Gastrocnemius medialis (tissue), 4 donors: ENCODE data around the gene CERK. TPM values are rescaled to one million over a fixed set of nuclear protein-coding genes. Genes with fewer than 3 reads are reported as not detected.

Experiments
- ATAC-seq, 2 donors: fragments of 150-250 bp; one replicate each; pipeline ENCODE4 v1.9.1; 2016
- DNase-seq, 2 donors: peaks; one replicate each; pipeline ENCODE4 v3.0.0-alpha.2; 2019
- H3K27ac ChIP-seq, 4 donors: fragments of 200-600 bp; sonication (generic); 1 replicate in 1 of 4; 2 replicates in 3 of 4; pipeline ENCODE4 v1.5.1; 2016 to 2018; ENCODE audit warnings: mild to moderate bottlenecking in 2 of 4, moderate library complexity in 1 of 4
- H3K27me3 ChIP-seq, 3 donors: fragments of 200-600 bp; sonication (generic) in 2 of 3; 1 replicate in 1 of 3; 2 replicates in 2 of 3; pipeline versions ENCODE4 v1.5.1 to v1.6.0; 2016 to 2019; ENCODE audit warnings: mild to moderate bottlenecking in 1 of 3, moderate library complexity in 1 of 3
- H3K36me3 ChIP-seq, 2 donors: fragments of 200-600 bp; sonication (generic) in 1 of 2; one replicate each; pipeline ENCODE4 v1.5.1; 2017 to 2018
- H3K4me1 ChIP-seq, 2 donors: fragments of 200-600 bp; sonication (generic) in 1 of 2; one replicate each; pipeline ENCODE4 v1.5.1; 2016 to 2017; ENCODE audit warnings: mild to moderate bottlenecking in 2 of 2
- H3K4me3 ChIP-seq, 4 donors: fragments of 200-600 bp; sonication (generic) in 3 of 4; 1 replicate in 1 of 4; 2 replicates in 3 of 4; pipeline ENCODE4 v1.5.1; 2016 to 2019; ENCODE audit warnings: mild to moderate bottlenecking in 2 of 4
- H3K9me3 ChIP-seq, 3 donors: fragments of 200-600 bp; sonication (generic) in 2 of 3; 1 replicate in 1 of 3; 2 replicates in 2 of 3; pipeline ENCODE4 v1.5.1; 2016 to 2019
- POLR2A ChIP-seq, 2 donors: fragments of 450-650 bp; IDR thresholded peaks; one replicate each; pipeline ENCODE4 v1.6.1; 2017; ENCODE audit warnings: antibody characterized with exemption in 2 of 2, mild to moderate bottlenecking in 2 of 2, moderate library complexity in 2 of 2
- in situ Hi-C, 4 donors: fragments of 200-750 bp; cut with MboI; loops; one replicate each; pipeline versions ENCODE4 v1.15.0 to v1.8.0; 2017; ENCODE audit warnings: low sequenced_read_pairs in 4 of 4
- intact Hi-C: fragments of 100-400 bp; cut with DNase I; formaldehyde crosslinking; loops from one replicate; pipeline ENCODE4 v1.15.1; 2023; ENCODE audit warnings: low total_unique reads
- total RNA-seq, 4 donors: library from RNA; depleted of rRNA; stranded (reverse); fragments of >200 nt; gene quantifications; one replicate each; pipeline versions ENCODE4 v1.1.0 to v1.2.3, GENCODE V29; 2016
- TF ChIP-seq, protein P1 (sequence below), 5 experiments: fragments of 450-650 bp in 3 of 5; fragments of 200-600 bp in 2 of 5; sonication (generic) in 2 of 5; IDR thresholded peaks in 4 of 5; conservative IDR thresholded peaks in 1 of 5; 1 replicate in 4 of 5; 2 replicates in 1 of 5; pipeline ENCODE4 v1.5.1; 2016 to 2019; ENCODE audit warnings: antibody characterized with exemption in 5 of 5, mild to moderate bottlenecking in 3 of 5, moderate library complexity in 3 of 5

The CERK gene
- total RNA-seq, 4 donors from 2014 or later: 32.7 to 38.7 (median 34.8) TPM

DNA sequence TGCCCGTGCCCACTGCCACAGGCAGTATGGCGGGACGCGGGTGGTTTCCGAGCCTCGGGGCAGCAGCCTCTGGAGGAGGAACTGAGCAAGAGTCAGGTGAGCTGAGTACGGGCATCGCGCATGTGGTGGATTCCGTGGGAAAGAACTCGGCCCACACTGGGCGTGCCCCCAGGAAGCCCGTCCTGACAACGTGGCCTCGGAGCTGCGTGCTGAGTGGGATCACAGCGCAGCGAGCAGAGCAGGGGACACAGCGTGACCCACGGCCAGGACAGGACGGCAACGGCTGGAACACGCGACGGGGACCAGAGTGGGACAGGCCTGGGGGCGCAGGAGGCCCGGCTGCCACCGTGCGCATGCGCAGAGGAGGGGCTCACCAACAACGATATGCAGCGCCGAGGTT lies 36.8 kb downstream of the CERK start:
- no peak for ATAC-seq
- no peak for DNase-seq
- intact Hi-C loops: no loop called here
- Histone ChIP-seq H3K27ac (no peak overlapping the region), H3K4me1 (no peaks in the 10 kb centered on the region), H3K9me3 (no peaks in the 10 kb centered on the region), H3K27me3 (no peaks in the 10 kb centered on the region), H3K4me3 (no peak overlapping the region), H3K36me3 (peaks cover 0 to 74% of the 10 kb centered on the region in 2 donors)
- TF ChIP-seq, protein P1, sequence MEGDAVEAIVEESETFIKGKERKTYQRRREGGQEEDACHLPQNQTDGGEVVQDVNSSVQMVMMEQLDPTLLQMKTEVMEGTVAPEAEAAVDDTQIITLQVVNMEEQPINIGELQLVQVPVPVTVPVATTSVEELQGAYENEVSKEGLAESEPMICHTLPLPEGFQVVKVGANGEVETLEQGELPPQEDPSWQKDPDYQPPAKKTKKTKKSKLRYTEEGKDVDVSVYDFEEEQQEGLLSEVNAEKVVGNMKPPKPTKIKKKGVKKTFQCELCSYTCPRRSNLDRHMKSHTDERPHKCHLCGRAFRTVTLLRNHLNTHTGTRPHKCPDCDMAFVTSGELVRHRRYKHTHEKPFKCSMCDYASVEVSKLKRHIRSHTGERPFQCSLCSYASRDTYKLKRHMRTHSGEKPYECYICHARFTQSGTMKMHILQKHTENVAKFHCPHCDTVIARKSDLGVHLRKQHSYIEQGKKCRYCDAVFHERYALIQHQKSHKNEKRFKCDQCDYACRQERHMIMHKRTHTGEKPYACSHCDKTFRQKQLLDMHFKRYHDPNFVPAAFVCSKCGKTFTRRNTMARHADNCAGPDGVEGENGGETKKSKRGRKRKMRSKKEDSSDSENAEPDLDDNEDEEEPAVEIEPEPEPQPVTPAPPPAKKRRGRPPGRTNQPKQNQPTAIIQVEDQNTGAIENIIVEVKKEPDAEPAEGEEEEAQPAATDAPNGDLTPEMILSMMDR (IDR thresholded peaks at IDR 0.05 in 4 of 5, conservative IDR thresholded peaks at IDR 0.05 in 1 of 5): no peak
- no peak for TF ChIP-seq POLR2A (IDR thresholded peaks at IDR 0.05)
- in situ Hi-C loops: loop anchor here in 1 of 4 donors (25.0 kb wide), 1 partner anchor 139 kb away; no protein-coding TSS in a partner anchor

DNA sequence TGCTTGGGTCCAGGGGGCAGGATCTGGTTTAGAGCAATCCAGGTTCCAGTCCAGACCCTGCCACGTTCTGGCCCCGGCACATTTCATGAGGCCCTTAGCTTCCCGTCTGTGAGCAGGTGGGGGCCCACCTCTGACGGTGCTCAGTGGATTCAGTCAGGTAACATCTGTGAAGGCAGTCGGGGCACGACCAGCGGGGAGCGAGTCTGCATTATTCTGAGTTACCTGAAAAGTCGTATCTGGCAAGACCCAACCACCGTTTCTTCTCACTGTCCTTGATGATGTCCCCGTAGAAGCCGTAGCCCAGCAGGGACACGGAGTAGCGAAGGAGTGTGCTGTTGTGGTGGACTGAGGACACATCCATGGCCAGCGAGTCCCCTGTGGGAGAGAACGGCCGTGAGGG lies 39.0 kb downstream of the CERK start:
- H3K4me1 ChIP-seq: no peaks in the 10 kb centered on the region
- in situ Hi-C loops: loop anchor here in 1 of 4 donors (25.0 kb wide), 1 partner anchor 137 kb away; no protein-coding TSS in a partner anchor
- intact Hi-C loops: no loop called here
- ATAC-seq (no peak), DNase-seq (no peak)
- no peak for TF ChIP-seq POLR2A (IDR thresholded peaks at IDR 0.05)
- TF ChIP-seq, protein P1 (IDR thresholded peaks at IDR 0.05 in 4 of 5, conservative IDR thresholded peaks at IDR 0.05 in 1 of 5): no peak
- no peaks in the 10 kb centered on the region for H3K9me3 ChIP-seq
- H3K36me3 ChIP-seq: peaks cover 0 to 88% of the 10 kb centered on the region in 2 donors
- no peak overlapping the region for H3K27ac ChIP-seq
- H3K4me3 ChIP-seq: no peak overlapping the region
- H3K27me3 ChIP-seq: no peaks in the 10 kb centered on the region

DNA sequence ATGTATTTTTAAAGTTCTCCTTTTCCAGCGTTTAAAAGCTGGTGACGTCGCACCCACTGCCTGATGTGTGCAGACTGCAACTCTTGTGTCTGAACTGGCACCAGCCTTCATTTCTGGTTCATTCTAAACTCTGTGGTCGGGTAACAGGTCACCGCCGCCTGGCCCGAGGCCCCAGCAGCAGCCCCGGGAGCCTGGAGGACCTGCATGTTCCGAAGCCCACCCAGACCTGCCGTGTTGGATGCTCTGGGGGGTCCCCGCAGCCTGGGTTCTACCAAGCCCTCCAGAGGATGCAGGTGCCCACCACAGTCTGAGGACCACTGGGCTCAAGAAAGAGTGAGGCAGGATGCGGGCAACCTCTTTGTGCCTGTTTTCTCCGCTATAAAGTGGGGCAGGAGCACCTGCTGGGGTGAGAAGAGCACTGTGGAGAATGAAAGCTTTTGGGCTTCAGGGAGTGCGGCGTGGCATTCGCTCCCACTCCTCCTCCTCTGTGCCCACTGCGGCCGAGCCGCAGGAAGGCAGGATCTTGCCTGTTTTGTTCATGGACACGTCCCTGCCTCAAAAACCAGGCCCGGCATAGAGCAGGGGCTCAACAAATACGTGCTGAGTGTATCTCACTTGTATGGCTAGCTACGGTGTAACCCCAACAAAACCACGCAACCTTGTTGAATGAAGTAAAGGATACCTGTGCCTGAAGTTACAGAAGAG lies 40.1 kb downstream of the CERK start:
- in situ Hi-C loops (loop anchor here in 1 of 4 donors (25.0 kb wide), 1 partner anchor 136 kb away; no protein-coding TSS in a partner anchor), intact Hi-C loops (no loop called here)

GRCh38 chr22:46696614-46697013 lies 41.4 kb downstream of the CERK start:
- in situ Hi-C loops: loop anchor here in 1 of 4 donors (25.0 kb wide), 1 partner anchor 134 kb away; no protein-coding TSS in a partner anchor
- no peak overlapping the region for H3K4me3 ChIP-seq
- no peaks in the 10 kb centered on the region for H3K9me3 ChIP-seq
- TF ChIP-seq, protein P1 (IDR thresholded peaks at IDR 0.05 in 4 of 5, conservative IDR thresholded peaks at IDR 0.05 in 1 of 5): no peak
- TF ChIP-seq POLR2A (IDR thresholded peaks at IDR 0.05): no peak
- no peak for ATAC-seq
- no peaks in the 10 kb centered on the region for H3K27me3 ChIP-seq
- H3K4me1 ChIP-seq: no peaks in the 10 kb centered on the region
- intact Hi-C loops: no loop called here
- H3K27ac ChIP-seq: no peak overlapping the region
- peaks cover 0 to 92% of the 10 kb centered on the region in 2 donors for H3K36me3 ChIP-seq
- DNase-seq: no peak

More for the DNA sequence above, 40.1 kb downstream of the CERK start:
- no peak for ATAC-seq
- no peaks in the 10 kb centered on the region for H3K4me1 ChIP-seq
- H3K36me3 ChIP-seq: peaks cover 0 to 88% of the 10 kb centered on the region in 2 donors
- DNase-seq: no peak
- no peak overlapping the region for H3K4me3 ChIP-seq
- no peak overlapping the region for H3K27ac ChIP-seq
- H3K27me3 ChIP-seq: no peaks in the 10 kb centered on the region
- TF ChIP-seq POLR2A (IDR thresholded peaks at IDR 0.05): no peak
- TF ChIP-seq, protein P1 (IDR thresholded peaks at IDR 0.05 in 4 of 5, conservative IDR thresholded peaks at IDR 0.05 in 1 of 5): no peak
- no peaks in the 10 kb centered on the region for H3K9me3 ChIP-seq
